Dedifferentiated amniotic fluid mesenchymal stem cell (primary cell): ENCODE data around the gene USP10.
"Not testable (repeated sequence)": the region's sequence is repeated elsewhere in the genome, so short reads cannot be mapped to it uniquely, and the experiment has no call there.

ENCODE experiments used
- DNase-seq: peaks from one replicate; pipeline ENCODE4 v3.0.0-alpha.2; 2016; ENCODE audit errors: extremely low spot score

Gene USP10

GRCh38 chr16:84673561-84673960 is 26.2 kb upstream of the USP10 start:
- DNase-seq, result no peak

- no peak for DNase-seq
Measured at GRCh38 chr16:84675423-84675822, 24.4 kb upstream of the USP10 start.

- no peak for DNase-seq
Measured at GRCh38 chr16:84675884-84676283, 23.9 kb upstream of the USP10 start.

- DNase-seq, result no peak
Measured at GRCh38 chr16:84677017-84677803, 22.6 kb upstream of the USP10 start.

GRCh38 chr16:84677849-84678248 is 22.0 kb upstream of the USP10 start:
- no peak for DNase-seq

GRCh38 chr16:84678541-84678940 is 21.3 kb upstream of the USP10 start:
- no peak for DNase-seq

- DNase-seq, result no peak
Measured at GRCh38 chr16:84680165-84680842, 19.5 kb upstream of the USP10 start.

- DNase-seq, result no peak
Measured at GRCh38 chr16:84680843-84681629, 18.8 kb upstream of the USP10 start.

- no peak for DNase-seq
Measured at GRCh38 chr16:84683691-84684591, 15.9 kb upstream of the USP10 start.

- no peak for DNase-seq
Measured at GRCh38 chr16:84684592-84684965, 15.2 kb upstream of the USP10 start.

- DNase-seq, result no peak
Measured at GRCh38 chr16:84685210-84685609, 14.6 kb upstream of the USP10 start.

- no peak for DNase-seq
Measured at GRCh38 chr16:84686707-84687298, 13.0 kb upstream of the USP10 start.

GRCh38 chr16:84687715-84688114 is 12.1 kb upstream of the USP10 start:
- DNase-seq, result peak; percentile 78

GRCh38 chr16:84688163-84688562 is 11.6 kb upstream of the USP10 start:
- not testable (repeated sequence) for DNase-seq

- peak; percentile 61 for DNase-seq
Measured at GRCh38 chr16:84689111-84689510, 10.7 kb upstream of the USP10 start.

- DNase-seq, result no peak
Measured at GRCh38 chr16:84690088-84690819, 9.5 kb upstream of the USP10 start.

- no peak for DNase-seq
Measured at GRCh38 chr16:84692451-84693214, 7.2 kb upstream of the USP10 start.

GRCh38 chr16:84693869-84694268 is 5.9 kb upstream of the USP10 start:
- not testable (repeated sequence) for DNase-seq

- no peak for DNase-seq
Measured at GRCh38 chr16:84694980-84695379, 4.8 kb upstream of the USP10 start.
